Medulla oblongata (tissue), 1 donor: ENCODE results near the gene WDR75.
"Not testable (repeated sequence)": the region's sequence is repeated elsewhere in the genome, so short reads cannot be mapped to it uniquely, and the experiment has no call there.

Experiments used
- DNase-seq: peaks from one replicate; pipeline ENCODE4 v3.0.0-alpha.2; 2015; ENCODE audit errors: extremely low spot score

The WDR75 gene

GRCh38 chr2:189441709-189442074 is 418 bp downstream of the WDR75 start:
- no peak for DNase-seq

GRCh38 chr2:189442468-189442867 is 1.2 kb downstream of the WDR75 start:
- DNase-seq = no peak

GRCh38 chr2:189444322-189444721 is 3.0 kb downstream of the WDR75 start:
- DNase-seq = no peak

- no peak for DNase-seq
Observed at GRCh38 chr2:189446780-189447179, 5.5 kb downstream of the WDR75 start.

- no peak for DNase-seq
Observed at GRCh38 chr2:189454009-189454408, 12.7 kb downstream of the WDR75 start.

- no peak for DNase-seq
Observed at GRCh38 chr2:189465076-189465475, 23.8 kb downstream of the WDR75 start.

- no peak for DNase-seq
Observed at GRCh38 chr2:189465478-189465877, 24.2 kb downstream of the WDR75 start.

GRCh38 chr2:189466046-189466445 is 24.8 kb downstream of the WDR75 start:
- no peak for DNase-seq

- peak; percentile 42 for DNase-seq
Observed at GRCh38 chr2:189466656-189467055, 25.4 kb downstream of the WDR75 start.

- DNase-seq = no peak
Observed at GRCh38 chr2:189467160-189467559, 25.9 kb downstream of the WDR75 start.

- no peak for DNase-seq
Observed at GRCh38 chr2:189467593-189467992, 26.3 kb downstream of the WDR75 start.

GRCh38 chr2:189474526-189474925 is 33.3 kb downstream of the WDR75 start:
- DNase-seq = no peak

GRCh38 chr2:189477756-189478155 is 36.5 kb downstream of the WDR75 start:
- no peak for DNase-seq

GRCh38 chr2:189478289-189478688 is 37.0 kb downstream of the WDR75 start:
- not testable (repeated sequence) for DNase-seq

- DNase-seq = no peak
Observed at GRCh38 chr2:189481071-189481470, 39.8 kb downstream of the WDR75 start.

GRCh38 chr2:189483571-189483970 is 42.3 kb downstream of the WDR75 start:
- DNase-seq = no peak

- DNase-seq = no peak
Observed at GRCh38 chr2:189483980-189484740, 42.9 kb downstream of the WDR75 start.

GRCh38 chr2:189485146-189485545 is 43.9 kb downstream of the WDR75 start:
- no peak for DNase-seq

GRCh38 chr2:189486237-189486770 is 45.0 kb downstream of the WDR75 start:
- no peak for DNase-seq

- no peak for DNase-seq
Observed at GRCh38 chr2:189487283-189488007, 46.2 kb downstream of the WDR75 start.

- no peak for DNase-seq
Observed at GRCh38 chr2:189488008-189488310, 46.7 kb downstream of the WDR75 start.

GRCh38 chr2:189492451-189492850 is 51.2 kb downstream of the WDR75 start:
- no peak for DNase-seq

- no peak for DNase-seq
Observed at GRCh38 chr2:189498205-189498604, 56.9 kb downstream of the WDR75 start.
